ENCODE measurements around the gene MGMT. TPM values are rescaled to one million over a fixed set of nuclear protein-coding genes. Genes with fewer than 3 reads are reported as not detected.

MGMT gene
- total RNA-seq, 2 donors from 2014 or later, result 18.3 to 25.5 TPM

DNA sequence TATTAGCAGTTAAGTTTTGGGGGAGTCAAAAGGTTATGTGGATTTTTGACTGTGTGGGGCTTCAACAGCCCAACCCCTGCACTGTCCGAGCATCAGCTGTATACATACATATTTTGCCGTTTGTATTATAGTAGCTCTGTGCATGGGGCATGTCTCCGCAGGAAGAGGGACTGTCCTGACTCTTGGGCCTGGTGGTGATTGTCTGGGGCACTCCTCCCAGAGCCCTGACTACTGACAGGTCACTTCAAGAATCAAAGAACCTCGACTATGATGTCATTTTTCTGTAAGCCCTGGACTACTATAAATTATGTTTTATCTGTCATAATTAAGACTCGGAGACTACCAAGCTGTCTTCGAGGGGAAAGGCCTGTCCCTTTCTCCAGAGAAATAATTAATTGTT is 51.8 kb downstream of the MGMT start:
- Histone ChIP-seq H3K4me1 (ENCODE audit: control insufficient read depth in 1 of 2, low read depth in 2 of 2) (no peaks in the 10 kb centered on the region), H3K27ac (no peak overlapping the region), H3K27me3 (replicated peaks; ENCODE audit: insufficient read depth) (no peaks in the 10 kb centered on the region), H3K9me3 (no peaks in the 10 kb centered on the region), H3K36me3 (no peaks in the 10 kb centered on the region), H3K4me3 (no peak overlapping the region)
- ATAC-seq (ENCODE audit: insufficient number of reproducible peaks, low FRiP score, low read depth), result no peak
- no peak for DNase-seq (ENCODE audit: low spot score)
- TF ChIP-seq, protein P1, sequence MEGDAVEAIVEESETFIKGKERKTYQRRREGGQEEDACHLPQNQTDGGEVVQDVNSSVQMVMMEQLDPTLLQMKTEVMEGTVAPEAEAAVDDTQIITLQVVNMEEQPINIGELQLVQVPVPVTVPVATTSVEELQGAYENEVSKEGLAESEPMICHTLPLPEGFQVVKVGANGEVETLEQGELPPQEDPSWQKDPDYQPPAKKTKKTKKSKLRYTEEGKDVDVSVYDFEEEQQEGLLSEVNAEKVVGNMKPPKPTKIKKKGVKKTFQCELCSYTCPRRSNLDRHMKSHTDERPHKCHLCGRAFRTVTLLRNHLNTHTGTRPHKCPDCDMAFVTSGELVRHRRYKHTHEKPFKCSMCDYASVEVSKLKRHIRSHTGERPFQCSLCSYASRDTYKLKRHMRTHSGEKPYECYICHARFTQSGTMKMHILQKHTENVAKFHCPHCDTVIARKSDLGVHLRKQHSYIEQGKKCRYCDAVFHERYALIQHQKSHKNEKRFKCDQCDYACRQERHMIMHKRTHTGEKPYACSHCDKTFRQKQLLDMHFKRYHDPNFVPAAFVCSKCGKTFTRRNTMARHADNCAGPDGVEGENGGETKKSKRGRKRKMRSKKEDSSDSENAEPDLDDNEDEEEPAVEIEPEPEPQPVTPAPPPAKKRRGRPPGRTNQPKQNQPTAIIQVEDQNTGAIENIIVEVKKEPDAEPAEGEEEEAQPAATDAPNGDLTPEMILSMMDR (IDR thresholded peaks at IDR 0.05), result no peak

DNA sequence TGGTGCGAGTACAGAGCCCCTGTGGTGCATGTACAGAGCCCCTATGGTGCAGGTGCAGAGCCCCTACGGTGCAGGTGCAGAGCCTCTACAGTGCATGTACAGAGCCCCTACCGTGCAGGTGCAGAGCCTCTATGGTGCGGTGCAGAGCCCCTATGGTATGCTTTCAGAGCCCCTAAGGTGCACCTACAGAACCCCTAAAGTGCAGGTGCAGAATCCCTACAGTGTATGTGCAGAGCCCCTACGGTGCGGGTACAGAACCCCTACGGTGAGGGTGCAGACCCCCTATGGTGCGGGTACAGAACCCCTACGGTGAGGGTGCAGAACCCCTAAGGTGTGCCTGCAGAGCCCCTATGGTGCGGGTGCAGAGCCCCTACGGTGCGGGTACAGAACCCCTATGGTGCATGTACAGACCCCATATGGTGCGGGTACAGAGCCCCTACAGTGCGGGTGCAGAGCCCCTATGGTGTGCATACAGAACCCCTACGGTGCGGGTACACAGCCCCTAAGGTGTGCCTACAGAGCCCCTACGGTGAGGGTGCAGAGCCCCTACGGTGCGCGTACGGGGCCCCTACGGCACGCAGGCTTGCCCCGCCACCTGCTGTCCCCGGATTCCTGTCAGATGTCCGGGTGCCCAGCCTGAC is 53.5 kb downstream of the MGMT start:
- Histone ChIP-seq H3K27me3 (replicated peaks; ENCODE audit: insufficient read depth) (no peaks in the 10 kb centered on the region), H3K4me1 (ENCODE audit: control insufficient read depth in 1 of 2, low read depth in 2 of 2) (peaks cover 0 to 8% of the 10 kb centered on the region in 2 donors), H3K36me3 (no peaks in the 10 kb centered on the region), H3K4me3 (no peak overlapping the region), H3K9me3 (no peaks in the 10 kb centered on the region), H3K27ac (no peak overlapping the region)
- ATAC-seq (ENCODE audit: insufficient number of reproducible peaks, low FRiP score, low read depth) (no peak), DNase-seq (ENCODE audit: low spot score) (no peak)
- TF ChIP-seq, protein P1 (IDR thresholded peaks at IDR 0.05), result no peak

DNA sequence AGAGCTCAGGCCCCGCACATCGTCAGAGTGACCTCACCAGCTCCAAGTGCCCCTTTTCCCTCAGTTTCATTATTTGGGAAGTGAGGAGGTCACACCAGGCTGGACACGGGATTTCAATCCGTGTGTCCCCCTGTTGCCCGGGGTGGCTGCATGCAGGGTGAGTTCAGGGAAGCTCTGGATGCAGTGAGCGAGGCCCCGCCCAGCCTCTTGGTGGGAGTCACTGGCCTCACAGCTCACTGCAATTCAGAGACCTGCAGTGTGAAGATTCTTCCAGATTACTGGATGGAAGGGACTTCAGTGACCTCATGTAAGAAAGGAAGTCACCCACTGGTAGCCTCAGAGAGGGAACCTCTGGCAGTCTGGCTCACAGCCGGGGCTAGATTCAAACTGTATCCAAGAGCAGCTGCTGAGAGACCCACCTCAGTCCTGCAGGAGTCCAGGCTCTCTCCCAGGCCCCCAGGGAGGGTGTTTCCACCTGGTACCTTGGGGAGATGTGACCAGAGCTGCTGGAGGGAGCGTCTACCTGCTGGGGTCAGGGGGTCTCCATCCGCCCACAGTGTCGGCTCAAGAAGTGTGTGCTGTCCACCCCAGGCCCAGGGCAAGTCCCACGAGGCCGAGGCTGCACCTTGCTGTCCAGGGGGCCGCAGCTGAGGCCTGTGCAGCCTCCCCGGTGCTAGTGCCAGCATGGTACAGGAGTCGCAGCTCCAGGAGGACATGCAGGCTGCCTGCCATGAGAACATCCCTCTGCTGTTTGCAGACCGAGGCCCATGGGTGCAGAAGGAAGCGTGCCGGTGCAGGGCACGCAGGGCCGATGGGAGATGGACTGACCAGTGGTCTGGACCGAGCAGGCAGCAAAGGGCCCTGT is 54.4 kb downstream of the MGMT start:
- no peaks in the 10 kb centered on the region for H3K9me3 ChIP-seq
- no peak overlapping the region for H3K4me3 ChIP-seq
- no peak overlapping the region for H3K27ac ChIP-seq
- H3K4me1 ChIP-seq (ENCODE audit: control insufficient read depth in 1 of 2, low read depth in 2 of 2), result peaks cover 0 to 15% of the 10 kb centered on the region in 2 donors
- ATAC-seq (ENCODE audit: insufficient number of reproducible peaks, low FRiP score, low read depth) (no peak), DNase-seq (ENCODE audit: low spot score) (no peak)
- TF ChIP-seq, protein P1 (IDR thresholded peaks at IDR 0.05), result no peak
- no peaks in the 10 kb centered on the region for H3K36me3 ChIP-seq
- no peaks in the 10 kb centered on the region for H3K27me3 ChIP-seq (replicated peaks; ENCODE audit: insufficient read depth)

DNA sequence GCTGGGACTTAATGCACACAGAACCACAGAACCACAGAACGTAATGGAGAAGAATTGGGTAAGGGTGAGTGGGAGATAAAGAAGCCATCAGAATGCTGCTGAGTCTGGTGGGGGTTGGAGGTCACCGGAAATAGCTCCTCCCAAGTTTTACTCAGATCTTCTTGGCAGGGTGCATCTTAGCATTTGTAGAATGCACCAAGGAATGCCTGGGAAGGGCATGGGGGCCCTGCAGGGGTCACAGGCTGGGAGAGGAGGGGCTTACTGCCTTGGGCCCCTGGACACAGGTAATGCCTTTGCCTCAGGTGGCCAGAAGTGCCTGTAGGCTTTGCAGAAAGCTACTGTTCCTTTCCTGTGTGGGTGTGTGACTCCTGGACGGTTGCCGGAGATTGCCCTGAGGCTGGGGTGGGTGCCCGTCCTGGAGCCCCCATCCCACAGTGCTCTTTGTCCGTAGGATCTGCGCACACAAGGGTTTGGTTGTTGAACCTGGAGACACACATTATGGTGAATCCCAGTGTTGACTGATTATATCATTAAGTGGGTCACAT is 55.1 kb downstream of the MGMT start:
- peaks cover 0 to 15% of the 10 kb centered on the region in 2 donors for H3K4me1 ChIP-seq (ENCODE audit: control insufficient read depth in 1 of 2, low read depth in 2 of 2)
- no peak overlapping the region for H3K4me3 ChIP-seq
- DNase-seq (ENCODE audit: low spot score), result no peak
- no peak for ATAC-seq (ENCODE audit: insufficient number of reproducible peaks, low FRiP score, low read depth)
- H3K9me3 ChIP-seq, result no peaks in the 10 kb centered on the region
- no peak overlapping the region for H3K27ac ChIP-seq
- H3K27me3 ChIP-seq (replicated peaks; ENCODE audit: insufficient read depth), result no peaks in the 10 kb centered on the region
- TF ChIP-seq, protein P1 (IDR thresholded peaks at IDR 0.05), result no peak
- H3K36me3 ChIP-seq, result no peaks in the 10 kb centered on the region

DNA sequence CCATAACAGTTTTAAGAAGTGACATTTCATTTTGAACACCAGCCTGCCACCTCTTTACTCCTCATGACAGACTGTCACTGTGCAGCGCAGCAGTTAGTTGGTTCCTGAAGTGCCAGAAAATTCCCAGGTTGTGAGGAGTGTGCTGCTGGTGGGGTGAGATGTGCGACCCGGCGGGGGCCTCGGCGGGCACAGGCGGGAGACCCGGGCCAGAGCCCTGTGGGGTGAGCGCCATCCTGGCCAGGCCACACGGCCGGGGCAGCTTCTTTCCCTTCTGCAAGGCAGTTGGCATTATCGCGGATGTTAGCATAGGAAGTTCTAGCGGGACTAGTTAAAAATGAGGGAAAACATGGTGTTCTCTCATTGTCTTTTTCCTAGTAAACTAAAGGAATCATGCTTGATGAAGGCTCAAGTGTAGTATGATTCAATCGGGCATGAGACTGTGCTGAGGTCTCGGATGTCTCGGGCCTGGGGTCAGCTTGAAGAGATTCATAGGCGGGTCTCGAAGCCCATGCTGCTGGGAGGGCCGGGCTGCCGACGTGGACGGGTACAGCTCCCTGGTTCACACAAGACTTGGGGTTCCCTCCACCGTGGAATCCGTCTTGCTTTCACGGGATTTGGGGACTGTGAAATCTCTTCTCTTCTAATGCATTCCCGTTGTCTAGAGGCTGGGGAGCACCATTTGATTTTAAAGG is 56.1 kb downstream of the MGMT start:
- Histone ChIP-seq H3K9me3 (no peaks in the 10 kb centered on the region), H3K4me3 (no peak overlapping the region), H3K4me1 (ENCODE audit: control insufficient read depth in 1 of 2, low read depth in 2 of 2) (peaks cover 0 to 15% of the 10 kb centered on the region in 2 donors), H3K27me3 (replicated peaks; ENCODE audit: insufficient read depth) (no peaks in the 10 kb centered on the region), H3K36me3 (no peaks in the 10 kb centered on the region), H3K27ac (no peak overlapping the region)
- no peak for DNase-seq (ENCODE audit: low spot score)
- TF ChIP-seq, protein P1 (IDR thresholded peaks at IDR 0.05), result no peak
- no peak for ATAC-seq (ENCODE audit: insufficient number of reproducible peaks, low FRiP score, low read depth)
